Mesodermal cell (in vitro differentiated cells): ENCODE results near the gene APLP2.

ENCODE experiments used
- H3K27ac ChIP-seq: 2 replicates; pipeline ENCODE4 v1.7.0; 2013; ENCODE audit warnings: mild to moderate bottlenecking, low read depth, low read length, moderate library complexity; ENCODE audit not compliant: severe bottlenecking
- H3K36me3 ChIP-seq: 2 replicates; pipeline ENCODE4 v1.7.1; 2013; ENCODE audit warnings: mild to moderate bottlenecking, low read length, moderate library complexity; ENCODE audit not compliant: control insufficient read depth, insufficient read depth
- H3K4me1 ChIP-seq: one replicate; pipeline ENCODE4 v1.7.1; 2013; ENCODE audit warnings: mild to moderate bottlenecking, low read length; ENCODE audit not compliant: insufficient read depth, control insufficient read depth, poor library complexity, severe bottlenecking
- H3K4me3 ChIP-seq: 2 replicates; pipeline ENCODE4 v1.7.0; 2013; ENCODE audit warnings: low read length, control low read depth, mild to moderate bottlenecking; ENCODE audit not compliant: insufficient read depth, poor library complexity, severe bottlenecking; ENCODE audit errors: extremely low read depth
- H3K9me3 ChIP-seq: 2 replicates; pipeline ENCODE4 v1.7.1; 2013; ENCODE audit warnings: mild to moderate bottlenecking, low read length, moderate library complexity; ENCODE audit not compliant: control insufficient read depth
- WGBS, 2 experiments: methylation state at CpG; one replicate each; pipeline ENCODE4 v1.1.5; 2013; ENCODE audit warnings: missing lambda C conversion rate in 2 of 2; ENCODE audit not compliant: insufficient coverage in 2 of 2; 5-methylcytosine and 5-hydroxymethylcytosine counted together

APLP2 gene

GRCh38 chr11:130127509-130127908 is 57.8 kb downstream of the APLP2 start:
- Histone ChIP-seq H3K36me3 (peaks cover 91% of the 10 kb centered on the region), H3K9me3 (no peaks in the 10 kb centered on the region), H3K4me3 (no peak overlapping the region), H3K4me1 (peaks cover 22% of the 10 kb centered on the region), H3K27ac (no peak overlapping the region)
- WGBS, 2 experiments, result 100% methylated on average over 3 to 4 of the region's 4 CpGs

- WGBS, 2 experiments, result 86 to 100% methylated on average over 2 of the region's 2 CpGs
- Histone ChIP-seq H3K36me3 (peaks cover 91% of the 10 kb centered on the region), H3K9me3 (no peaks in the 10 kb centered on the region), H3K4me1 (peaks cover 12% of the 10 kb centered on the region), H3K4me3 (no peak overlapping the region), H3K27ac (no peak overlapping the region)
Measured at GRCh38 chr11:130128626-130129025, 58.9 kb downstream of the APLP2 start.

- Histone ChIP-seq H3K4me1 (peaks cover 3% of the 10 kb centered on the region), H3K4me3 (no peak overlapping the region), H3K9me3 (no peaks in the 10 kb centered on the region), H3K36me3 (peaks cover 93% of the 10 kb centered on the region), H3K27ac (no peak overlapping the region)
- 97 to 99% methylated on average over 7 to 8 of the region's 11 CpGs for WGBS, 2 experiments
Measured at GRCh38 chr11:130129922-130130321, 60.2 kb downstream of the APLP2 start.

GRCh38 chr11:130131961-130132850 is 62.5 kb downstream of the APLP2 start:
- no peaks in the 10 kb centered on the region for H3K4me1 ChIP-seq
- H3K4me3 ChIP-seq, result no peak overlapping the region
- WGBS, 2 experiments, result 89 to 92% methylated on average over 5 to 6 of the region's 9 CpGs
- no peak overlapping the region for H3K27ac ChIP-seq
- no peaks in the 10 kb centered on the region for H3K9me3 ChIP-seq
- H3K36me3 ChIP-seq, result peaks cover 98% of the 10 kb centered on the region

DNA sequence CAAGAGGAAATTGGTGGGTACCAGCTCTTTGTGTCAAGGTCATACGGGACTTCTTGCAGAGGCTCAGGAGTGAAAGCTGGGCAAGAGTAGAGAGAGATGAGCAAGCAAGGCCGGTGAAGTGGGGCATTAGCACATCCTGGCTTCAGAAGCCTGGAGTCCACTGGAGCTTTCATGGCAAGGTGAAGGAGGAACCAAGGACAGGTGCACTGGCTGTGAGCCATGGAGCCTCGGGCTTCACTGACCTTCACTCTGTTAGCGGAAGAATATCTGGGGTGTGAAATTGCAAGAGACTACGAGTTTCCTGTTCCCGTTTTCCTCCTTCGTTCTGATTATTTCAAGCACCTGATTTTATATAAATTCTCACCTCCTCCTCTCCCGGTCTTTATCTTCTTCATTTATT is 64.0 kb downstream of the APLP2 start:
- 91 to 97% methylated on average over 7 to 8 of the region's 8 CpGs for WGBS, 2 experiments
- Histone ChIP-seq H3K4me1 (no peaks in the 10 kb centered on the region), H3K4me3 (no peak overlapping the region), H3K9me3 (no peaks in the 10 kb centered on the region), H3K27ac (no peak overlapping the region), H3K36me3 (peaks cover 98% of the 10 kb centered on the region)

GRCh38 chr11:130136107-130136506 is 66.4 kb downstream of the APLP2 start:
- Histone ChIP-seq H3K4me3 (no peak overlapping the region), H3K27ac (no peak overlapping the region), H3K9me3 (no peaks in the 10 kb centered on the region), H3K36me3 (peaks cover 99% of the 10 kb centered on the region), H3K4me1 (no peaks in the 10 kb centered on the region)
- 97 to 100% methylated on average over 3 to 5 of the region's 7 CpGs for WGBS, 2 experiments

DNA sequence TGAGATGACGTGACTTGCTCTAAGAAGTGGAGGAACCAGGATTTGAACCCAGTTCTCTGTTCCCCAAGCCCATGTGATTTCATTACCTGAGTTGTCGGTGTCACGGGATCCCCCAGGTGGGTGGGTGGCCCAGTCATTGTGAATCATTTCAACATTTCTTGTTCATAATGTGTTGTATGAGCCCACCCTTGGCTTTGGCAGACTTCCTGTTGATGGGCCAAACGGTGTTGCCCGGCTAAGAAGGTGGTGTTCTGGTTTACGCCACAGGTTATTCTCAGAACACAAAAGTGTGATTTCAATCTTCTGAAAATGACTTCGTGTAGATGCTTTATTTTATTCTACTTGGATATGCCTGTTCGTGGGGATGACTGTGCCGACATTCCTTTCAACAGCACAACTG is 68.3 kb downstream of the APLP2 start:
- Histone ChIP-seq H3K27ac (no peak overlapping the region), H3K4me1 (no peaks in the 10 kb centered on the region), H3K36me3 (peaks cover 99% of the 10 kb centered on the region), H3K9me3 (no peaks in the 10 kb centered on the region), H3K4me3 (no peak overlapping the region)
- 91 to 96% methylated on average over 4 to 6 of the region's 9 CpGs for WGBS, 2 experiments

- no peak overlapping the region for H3K27ac ChIP-seq
- H3K4me3 ChIP-seq, result no peak overlapping the region
- H3K36me3 ChIP-seq, result peaks cover 98% of the 10 kb centered on the region
- 99 to 100% methylated on average over 8 to 12 of the region's 13 CpGs for WGBS, 2 experiments
- no peaks in the 10 kb centered on the region for H3K9me3 ChIP-seq
- no peaks in the 10 kb centered on the region for H3K4me1 ChIP-seq
Measured at GRCh38 chr11:130139401-130139800, 69.7 kb downstream of the APLP2 start.

DNA sequence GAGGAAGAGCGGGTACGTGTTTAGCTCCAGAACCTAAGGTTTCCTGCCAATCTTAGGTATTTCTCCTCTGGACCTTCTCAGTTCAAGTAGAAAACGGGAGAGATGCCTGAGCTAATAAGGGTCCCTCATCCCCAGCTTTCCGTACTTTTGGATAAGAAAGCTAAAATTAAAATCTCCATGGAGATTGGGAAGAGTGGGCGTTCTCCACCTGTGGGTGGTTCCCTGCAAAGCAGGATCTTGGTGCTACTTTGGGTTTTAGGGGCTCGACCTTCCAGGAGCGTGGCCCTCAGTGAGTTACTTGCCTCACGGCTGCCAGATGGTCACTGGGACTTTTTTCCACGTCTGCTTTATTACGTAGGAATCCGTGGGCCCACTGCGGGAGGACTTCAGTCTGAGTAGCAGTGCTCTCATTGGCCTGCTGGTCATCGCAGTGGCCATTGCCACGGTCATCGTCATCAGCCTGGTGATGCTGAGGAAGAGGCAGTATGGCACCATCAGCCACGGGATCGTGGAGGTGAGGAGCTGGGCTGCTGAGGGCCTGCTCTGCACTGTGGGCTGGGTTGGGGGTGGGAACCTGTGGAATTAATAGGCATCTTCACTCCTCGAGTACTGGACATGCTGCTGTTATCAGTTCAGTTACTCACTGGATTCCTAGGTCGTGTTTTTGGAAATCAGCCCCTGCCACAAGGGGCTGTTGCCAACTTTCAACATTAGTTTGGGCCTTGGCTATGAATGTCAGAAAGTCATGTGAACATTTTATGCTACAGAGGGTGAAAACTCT is 72.1 kb downstream of the APLP2 start:
- Histone ChIP-seq H3K4me1 (no peaks in the 10 kb centered on the region), H3K9me3 (no peaks in the 10 kb centered on the region), H3K4me3 (no peak overlapping the region), H3K36me3 (peaks cover 96% of the 10 kb centered on the region), H3K27ac (no peak overlapping the region)
- 97 to 98% methylated on average over 17 to 18 of the region's 19 CpGs for WGBS, 2 experiments

DNA sequence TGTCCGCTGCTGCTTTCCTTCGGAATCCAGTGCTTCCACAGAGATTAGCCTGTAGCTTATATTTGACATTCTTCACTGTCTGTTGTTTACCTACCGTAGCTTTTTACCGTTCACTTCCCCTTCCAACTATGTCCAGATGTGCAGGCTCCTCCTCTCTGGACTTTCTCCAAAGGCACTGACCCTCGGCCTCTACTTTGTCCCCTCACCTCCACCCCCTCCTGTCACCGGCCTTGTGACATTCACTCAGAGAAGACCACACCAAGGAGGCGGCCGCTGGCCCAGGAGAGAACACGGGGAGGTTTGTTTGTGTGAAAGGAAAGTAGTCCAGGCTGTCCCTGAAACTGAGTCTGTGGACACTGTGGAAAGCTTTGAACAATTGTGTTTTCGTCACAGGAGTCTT is 74.4 kb downstream of the APLP2 start:
- H3K36me3 ChIP-seq, result peaks cover 83% of the 10 kb centered on the region
- 86 to 92% methylated on average over 7 to 8 of the region's 10 CpGs for WGBS, 2 experiments
- H3K4me1 ChIP-seq, result no peaks in the 10 kb centered on the region
- no peak overlapping the region for H3K4me3 ChIP-seq
- H3K9me3 ChIP-seq, result no peaks in the 10 kb centered on the region
- no peak overlapping the region for H3K27ac ChIP-seq
